Measurements from ENCODE around the gene PTPRZ1.

- TF ChIP-seq EZH2phosphoT487 (IDR thresholded peaks at IDR 0.05; ENCODE audit: low read depth) (no peak), CTCF (IDR thresholded peaks at IDR 0.05; ENCODE audit: low read depth, low read length) (no peak)
Observed at GRCh38 chr7:122073635-122074034, 200.7 kb downstream of the PTPRZ1 start.

All from OCI-LY3 (cell line).